ENCODE data around the gene FGF8.

Gene FGF8

DNA sequence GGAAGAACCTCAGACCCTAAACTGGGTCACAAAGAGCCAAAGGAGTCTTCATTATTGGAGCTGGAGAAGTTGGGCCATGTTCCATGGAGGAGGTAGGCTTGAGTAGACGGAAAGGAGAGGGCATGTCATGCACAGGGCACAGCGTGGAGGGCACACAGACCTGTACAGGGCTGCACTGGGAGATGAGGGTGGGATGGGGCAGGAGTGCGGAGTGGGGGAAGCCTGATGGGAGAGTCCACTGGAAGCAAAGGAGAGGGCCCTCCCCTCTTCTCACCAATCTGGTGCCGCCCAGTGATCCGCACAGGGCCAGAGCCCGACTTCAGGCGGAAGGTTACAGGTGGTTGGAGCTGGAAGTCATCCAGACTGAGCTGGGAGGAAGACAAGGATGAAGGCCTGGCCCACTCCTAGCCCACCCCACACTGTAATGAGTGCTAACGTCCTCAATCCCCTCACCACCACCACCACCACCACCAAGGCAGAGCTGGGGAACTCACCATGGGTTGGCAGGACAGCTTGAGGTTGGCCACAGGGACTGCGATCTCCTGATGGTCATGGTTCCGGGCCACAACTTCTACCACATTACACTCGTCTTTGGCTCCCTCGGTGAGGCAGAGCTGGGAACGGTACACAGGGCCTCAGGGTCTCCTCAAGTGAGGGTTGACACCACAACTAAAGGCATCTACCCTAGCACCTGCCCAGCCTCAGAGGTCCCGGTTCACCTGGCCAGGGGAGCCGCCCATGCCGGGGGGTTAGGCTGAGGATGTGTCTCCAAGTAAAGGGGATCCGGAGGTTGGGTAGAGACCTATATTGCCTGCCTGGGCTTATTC is 6.3 kb upstream of the FGF8 start:
- no peak for DNase-seq (ENCODE audit: low spot score)

DNA sequence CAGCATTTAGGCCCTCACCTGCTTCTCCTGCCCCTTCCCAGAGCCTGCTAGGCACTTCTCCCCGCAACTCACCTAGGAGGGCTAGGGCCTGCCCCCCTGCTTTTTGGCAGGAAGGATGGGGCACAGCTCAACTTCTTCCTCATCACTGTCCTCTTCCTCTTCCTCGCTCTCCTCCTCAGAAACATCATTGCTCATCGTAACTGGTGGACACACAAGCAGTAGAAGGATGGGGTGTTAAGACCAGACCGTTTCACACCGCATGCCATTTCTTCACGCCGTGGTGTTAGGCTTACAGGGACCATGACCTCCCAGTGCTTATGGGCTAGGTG is 5.7 kb upstream of the FGF8 start:
- DNase-seq (ENCODE audit: low spot score) = no peak

DNA sequence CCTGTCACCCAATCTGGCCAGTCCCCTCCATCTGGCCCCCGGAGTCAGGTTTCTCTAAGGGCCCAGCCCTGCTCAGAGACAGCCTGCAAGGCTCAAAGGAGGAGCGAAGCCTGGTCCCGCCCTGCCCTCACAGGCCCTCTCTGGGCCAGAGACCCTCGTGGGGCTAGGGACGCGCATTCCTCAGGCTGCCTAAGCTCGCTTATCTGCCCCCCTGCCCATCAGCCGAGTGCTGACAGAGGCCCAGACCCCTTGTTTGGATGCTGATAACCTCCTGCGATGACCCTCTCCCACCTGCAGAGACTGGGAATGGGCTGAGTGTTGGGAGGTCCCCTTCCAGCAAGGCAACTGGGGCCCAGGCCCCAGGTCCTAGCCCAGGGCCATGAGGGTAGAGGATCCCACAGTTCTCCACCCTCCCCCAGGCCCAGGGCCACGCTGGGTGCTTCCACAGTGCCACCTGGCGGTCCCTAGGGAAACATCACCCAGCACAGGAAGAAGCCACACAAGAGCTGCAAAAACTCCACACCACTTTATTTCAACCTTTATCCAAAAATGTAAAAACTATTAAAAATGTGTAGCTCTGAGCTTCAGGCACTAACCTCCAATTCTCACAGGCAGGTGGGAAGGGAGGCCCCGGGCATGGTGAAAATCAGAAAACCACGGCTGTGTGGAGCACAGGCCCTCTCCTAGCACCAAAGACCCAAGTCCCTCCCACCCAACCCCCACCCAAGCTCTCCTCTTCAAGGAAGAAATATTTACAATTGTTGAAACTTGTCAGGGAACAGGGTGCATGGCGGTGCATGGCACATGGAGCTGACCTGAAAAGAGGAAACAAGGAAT is 5.1 kb upstream of the FGF8 start:
- DNase-seq (ENCODE audit: low spot score) = peak; percentile 72

DNA sequence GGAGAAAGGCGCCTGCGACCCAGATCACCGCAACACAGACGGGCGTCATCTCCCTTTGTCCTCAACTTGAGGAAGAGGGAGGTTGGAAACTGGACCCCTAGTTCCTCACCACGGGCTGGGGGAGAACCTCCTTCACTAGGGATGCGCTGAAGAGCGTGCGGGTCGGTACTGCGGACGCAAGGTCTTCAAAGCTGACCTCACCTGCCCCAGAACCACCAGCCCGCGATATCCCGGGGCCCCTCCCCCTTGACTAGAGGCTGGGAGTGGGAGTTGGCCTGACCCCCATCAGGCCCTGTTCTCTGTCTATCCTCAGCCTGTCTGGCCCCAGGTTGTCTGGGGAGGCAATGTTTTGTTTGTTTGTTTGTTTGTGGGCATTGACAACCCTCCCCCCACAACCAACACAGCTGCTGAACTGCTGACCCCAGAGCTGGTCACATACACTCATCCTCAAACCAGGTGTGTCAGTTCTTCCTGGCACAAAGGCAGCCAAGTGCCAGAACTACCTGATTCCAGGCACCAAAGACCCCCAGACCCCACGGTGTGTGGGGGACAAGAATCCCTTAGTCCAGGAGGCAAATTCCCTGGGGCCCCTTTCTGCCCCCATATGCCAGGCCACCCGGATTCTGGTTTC is 4.4 kb upstream of the FGF8 start:
- DNase-seq (ENCODE audit: low spot score) = no peak

DNA sequence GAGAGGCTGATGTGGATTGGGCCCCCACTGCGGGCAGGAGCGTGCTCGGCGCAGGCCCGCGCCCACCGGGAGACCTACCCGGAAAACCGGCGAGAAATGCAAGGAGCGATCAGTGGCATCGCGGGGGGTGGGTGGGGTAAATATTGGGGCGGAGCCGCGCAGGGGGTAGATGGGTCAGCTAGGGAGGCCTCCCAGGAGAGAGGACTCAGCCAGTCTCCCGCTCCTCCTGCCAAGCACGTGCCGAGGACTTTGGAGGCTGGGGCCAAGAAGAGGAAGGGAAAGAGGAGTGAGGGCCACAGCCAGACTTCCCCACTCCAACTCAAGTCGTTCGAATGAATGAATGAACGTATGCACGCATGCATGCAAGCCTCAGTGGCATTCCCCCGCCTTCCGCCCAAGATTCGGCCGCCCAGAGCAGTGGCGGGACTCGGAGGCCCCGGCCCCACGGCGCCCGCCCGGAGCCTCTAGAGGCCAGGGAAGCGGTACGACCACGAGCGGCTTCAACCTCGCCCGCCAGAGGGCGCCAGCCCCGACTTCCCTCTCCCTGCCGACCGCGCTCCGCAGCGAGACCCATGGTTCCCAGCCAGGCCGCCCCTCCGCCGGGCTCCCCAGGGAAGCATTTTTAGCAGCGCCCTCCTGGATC is 3.8 kb upstream of the FGF8 start:
- DNase-seq (ENCODE audit: low spot score) = peak; percentile 68

DNA sequence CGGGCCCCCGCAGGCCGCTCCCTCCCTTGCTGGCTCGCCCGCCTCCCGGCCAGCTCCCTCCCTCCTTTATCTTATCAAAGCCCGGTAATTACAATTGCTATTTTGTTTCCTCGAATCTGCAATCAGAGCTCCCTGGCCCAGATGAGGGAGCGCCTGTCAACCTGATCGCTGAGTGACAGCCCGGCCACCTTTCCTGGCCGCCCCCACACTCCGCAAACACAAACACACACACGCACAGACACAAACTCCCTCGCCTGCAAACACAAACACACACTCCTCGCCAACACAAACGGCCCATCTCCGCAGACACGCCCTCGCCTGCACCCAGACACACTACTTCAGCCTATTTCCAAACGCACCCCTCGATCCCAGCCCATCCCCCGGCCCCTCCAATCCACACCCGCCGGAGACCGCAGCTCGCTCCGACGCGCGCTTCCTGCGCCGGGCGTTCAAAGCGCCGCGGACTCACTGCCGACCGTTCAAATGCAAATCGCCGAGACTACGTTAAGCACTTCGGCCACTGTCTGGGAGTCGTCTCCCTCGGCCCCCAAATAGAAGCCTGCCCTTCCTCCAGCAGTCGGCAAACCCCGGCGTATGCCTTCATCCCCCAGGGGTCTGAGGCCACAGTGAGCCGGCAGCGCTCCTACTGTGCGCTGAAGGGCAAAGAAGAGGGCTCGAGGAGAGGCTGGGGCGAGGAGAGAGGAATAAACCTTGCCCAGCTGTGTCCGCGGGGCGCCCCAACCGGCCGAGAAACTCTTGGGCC is 3.0 kb upstream of the FGF8 start:
- no peak for DNase-seq (ENCODE audit: low spot score)

DNA sequence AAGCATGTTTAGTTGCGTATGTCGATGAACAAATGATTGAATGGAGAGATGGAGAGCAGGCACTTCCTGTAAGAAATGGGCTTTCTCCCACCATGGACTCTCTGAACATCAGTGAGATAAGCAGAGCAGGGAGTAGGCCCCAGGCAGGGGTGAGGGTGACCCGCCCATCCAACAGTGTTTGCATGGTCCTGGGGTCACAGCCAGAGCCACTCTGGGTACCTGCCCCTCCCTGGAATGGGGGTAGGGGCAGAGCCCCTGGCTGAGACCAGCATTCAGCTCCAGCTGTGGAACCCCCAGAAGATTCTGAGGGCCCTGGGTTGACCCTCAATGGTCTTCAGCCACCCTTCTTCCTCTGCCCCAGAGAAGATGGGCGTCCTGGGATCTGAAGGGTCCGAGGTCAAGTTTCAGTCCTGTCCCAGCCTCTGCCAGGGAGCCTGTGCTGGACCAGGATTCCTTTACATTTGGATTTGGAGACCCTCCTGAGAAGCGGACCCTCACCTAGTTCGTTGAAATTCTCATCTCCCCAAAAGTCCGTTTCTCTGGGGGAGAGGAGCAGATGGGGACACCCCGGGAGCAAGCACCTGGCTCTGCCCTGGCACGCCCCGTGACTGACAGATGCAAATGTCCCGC is 2.4 kb upstream of the FGF8 start:
- no peak for DNase-seq (ENCODE audit: low spot score)

DNA sequence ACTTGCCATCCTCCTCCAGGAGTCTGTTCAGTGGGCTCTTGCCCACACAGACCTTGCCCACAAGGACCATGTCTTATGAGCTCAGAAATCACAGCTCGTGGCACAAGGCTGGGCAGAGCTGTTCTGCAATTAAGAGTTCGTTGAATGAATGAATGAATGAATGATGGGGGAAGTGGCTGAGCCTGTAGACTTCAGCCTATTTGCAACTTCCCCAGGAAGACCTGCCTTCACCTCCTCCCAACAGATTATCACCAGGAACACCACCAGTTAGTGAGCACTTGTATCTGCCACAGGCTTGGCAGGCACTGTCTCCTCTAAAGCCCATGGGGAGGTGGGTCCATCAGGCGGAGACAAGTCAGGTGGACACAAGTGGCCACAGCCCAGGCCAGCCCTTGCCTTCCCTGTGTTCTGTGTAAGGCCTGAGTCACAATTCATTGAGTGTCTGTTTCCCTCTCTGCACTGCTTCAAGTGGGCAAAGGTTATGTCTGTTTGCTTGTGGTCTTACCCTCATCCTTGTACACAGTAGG is 1.8 kb upstream of the FGF8 start:
- no peak for DNase-seq (ENCODE audit: low spot score)

DNA sequence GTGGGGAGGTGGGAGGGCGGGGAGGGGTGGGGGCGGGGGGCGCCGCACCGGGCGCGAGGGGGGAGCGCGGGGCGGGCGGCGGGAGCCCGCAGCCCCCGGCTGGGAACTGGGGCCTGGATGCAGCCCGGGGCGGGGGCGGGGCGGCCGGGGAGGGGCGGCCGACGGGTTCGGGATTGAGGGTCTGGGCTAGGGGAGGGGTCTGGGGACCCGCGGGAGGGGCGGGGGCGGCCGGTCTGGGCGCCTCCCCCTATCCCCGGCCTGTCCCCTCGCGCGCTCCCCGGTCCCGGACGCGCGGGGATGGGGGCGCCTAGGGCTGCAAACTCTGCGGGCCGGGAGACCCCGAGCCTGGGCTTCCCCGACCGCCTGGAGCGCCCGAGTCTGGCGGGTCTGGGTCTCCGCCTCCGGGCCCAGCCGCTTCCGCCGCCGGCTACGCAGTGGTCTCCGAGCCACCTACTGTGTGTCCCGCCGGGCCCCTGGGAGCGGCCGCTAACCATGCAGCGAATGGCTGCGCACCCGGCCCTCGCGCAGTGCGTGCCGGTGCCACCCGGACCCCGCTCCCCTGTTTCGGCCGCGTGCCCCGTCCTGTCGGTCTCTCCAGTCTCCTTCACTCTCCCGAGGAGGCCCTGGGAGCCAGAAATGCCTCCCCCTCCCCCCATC is 375 bp upstream of the FGF8 start:
- no peak for DNase-seq (ENCODE audit: low spot score)

DNA sequence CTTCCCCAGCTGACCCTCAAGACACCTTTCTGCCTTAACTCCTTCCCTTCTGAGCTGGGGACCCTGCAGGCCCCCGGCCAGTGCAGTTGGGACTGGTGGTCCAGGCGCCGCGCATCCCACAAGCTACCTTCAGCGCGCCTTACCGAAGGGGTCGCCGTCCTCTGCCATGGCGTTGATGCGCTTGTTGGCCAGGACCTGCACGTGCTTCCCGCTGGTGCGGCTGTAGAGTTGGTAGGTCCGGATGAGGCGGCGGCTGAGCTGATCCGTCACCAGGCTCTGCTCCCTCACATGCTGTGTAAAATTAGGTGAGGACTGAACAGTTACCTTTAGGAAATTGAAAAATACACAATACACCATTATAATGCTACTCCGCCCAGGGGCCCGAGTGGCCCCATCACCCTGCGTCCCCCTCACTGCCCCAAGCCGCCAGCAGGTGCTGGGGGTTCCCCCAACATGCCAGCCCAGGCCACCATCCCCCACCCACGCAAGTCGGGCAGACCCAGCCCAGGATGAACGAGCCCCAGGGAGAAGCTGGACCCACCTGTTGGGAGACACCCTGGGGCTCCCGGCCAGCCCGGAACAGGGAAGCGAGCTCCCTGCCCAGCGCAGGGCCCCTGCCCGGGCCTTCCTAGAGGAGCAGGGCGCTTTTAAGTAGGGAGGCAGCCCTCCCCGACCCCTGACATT is 1.2 kb downstream of the FGF8 start:
- DNase-seq (ENCODE audit: low spot score) = no peak

DNA sequence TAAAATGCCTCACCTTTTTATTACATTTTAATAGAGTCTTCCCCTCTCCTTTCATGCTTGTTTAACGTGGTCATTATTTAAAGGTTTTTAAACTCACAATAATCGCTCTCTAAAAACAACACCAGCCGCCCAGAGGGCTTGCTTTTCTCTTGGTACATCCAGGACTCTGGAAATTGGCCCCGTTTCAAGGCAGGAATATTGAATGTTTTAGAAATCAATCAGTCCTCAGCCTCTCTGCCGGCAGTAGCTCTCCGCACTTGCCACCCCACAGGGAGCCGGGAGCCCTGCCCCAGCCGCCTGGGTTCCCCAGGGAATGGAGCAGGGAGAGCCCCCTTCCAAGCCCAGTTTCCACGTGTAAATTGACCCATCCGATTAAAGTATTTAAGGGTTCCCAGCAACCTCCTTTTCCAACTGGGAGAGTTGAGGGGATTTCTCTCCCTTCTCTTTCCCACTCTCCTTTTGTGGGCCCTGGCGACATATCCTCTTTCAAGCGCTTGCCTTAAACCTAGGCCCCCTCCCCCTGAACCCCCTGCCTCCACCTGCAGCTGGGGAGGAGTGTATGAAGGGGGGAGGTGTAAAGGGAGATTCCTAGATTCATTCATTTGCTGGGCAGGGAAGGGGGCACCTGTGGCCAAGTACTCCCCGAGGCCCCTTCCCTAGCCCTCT is 1.9 kb downstream of the FGF8 start:
- no peak for DNase-seq (ENCODE audit: low spot score)

DNA sequence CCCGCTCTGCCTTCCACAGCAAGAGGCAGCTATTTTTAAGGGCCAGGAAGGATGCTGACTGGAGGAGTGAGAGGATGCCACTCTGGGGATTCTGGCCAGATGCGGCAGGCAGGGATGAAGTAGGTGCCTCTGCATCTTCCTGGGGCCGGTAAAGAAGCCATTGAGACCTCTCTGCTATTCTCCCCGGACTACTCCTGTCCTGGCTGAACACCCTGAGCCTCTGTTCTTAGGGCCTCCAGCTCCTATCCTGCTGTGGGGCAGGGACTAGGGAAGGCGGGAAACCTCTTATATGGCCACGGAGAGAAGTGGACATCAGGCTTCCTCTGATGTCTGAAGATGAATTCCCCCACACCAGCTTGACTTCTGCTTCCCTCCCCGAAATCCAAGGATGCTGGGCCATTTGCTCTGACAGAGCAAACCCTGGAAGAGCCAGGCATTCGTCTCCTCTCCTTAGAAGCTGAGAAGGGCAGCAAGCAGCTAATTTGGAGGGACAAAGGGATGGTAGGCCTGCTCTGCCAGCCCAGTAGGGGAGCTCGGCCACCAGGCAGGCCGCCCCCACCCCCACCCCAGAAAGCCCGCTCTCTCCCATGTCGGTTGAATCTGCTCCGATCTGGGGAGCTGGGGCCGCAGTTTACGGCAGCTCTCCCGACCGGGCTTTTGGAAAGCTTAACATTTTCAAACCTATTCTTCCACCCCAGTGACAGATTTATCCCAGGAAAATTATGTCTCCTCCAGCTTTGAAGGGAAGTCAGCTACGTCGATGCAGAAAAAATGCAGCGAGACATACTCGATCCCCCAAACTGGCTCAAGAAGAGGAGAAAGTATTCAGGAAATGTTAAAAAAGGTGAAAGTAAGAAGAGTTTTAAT is 2.8 kb downstream of the FGF8 start:
- no peak for DNase-seq (ENCODE audit: low spot score)

DNA sequence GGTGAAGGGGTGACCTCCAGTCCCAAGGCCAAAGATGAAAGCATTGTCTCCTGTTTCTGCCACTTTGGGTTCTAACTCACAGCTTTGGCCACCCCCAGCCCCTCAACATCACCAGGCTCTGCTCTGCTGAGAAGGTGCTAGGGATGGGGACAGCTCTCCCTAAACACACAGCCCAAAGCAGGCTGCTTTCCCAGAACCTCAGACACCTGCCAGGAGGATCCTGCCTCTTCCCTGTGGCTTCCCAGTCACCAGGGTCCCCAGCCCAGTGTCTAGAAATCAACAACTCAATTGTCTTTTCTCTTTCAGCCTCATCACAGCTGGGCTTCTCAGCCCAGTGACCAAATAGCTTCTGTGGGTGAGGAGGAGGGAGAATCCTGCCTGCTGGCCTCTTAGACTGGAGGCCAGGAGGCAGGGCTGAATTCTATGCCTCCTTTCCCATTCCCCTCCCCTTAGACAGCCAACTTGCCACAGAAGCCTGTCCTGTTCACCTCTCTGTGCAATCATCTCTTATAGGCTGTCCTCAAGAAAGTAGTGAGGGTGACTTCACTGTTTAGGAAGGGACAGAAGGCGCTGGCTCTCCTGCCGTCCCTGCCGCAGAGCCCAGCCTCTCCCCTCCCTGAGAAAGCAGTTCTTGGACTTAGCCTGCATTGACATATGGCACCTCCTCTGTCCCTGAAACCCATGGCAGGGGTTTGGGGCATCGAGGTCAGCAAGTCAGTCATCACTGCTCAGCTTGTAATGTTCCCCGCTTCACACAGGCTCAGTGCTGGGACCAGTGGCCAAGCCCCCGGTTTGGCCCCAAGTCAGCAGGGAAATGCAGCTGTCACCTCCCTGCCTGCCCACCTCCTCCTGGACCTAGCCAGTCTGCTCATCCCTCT is 3.7 kb downstream of the FGF8 start:
- DNase-seq (ENCODE audit: low spot score) = no peak

DNA sequence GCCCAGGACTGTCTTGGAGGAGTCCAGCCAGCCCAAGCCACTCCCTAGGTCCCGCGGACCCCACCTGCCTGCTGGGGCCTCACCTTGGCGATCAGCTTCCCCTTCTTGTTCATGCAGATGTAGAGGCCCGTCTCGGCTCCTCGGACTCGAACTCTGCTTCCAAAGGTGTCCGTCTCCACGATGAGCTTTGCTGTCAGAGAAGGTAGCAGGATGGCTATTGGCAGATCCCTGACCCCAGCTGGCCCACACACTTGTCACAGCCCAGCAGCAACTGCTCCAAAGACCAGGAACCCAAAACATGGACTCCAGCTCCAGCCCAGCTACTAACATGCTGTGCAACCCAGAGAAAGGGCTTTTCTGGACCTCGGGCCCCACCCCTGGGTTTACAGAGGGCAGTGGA is 4.5 kb downstream of the FGF8 start:
- DNase-seq (ENCODE audit: low spot score) = no peak

DNA sequence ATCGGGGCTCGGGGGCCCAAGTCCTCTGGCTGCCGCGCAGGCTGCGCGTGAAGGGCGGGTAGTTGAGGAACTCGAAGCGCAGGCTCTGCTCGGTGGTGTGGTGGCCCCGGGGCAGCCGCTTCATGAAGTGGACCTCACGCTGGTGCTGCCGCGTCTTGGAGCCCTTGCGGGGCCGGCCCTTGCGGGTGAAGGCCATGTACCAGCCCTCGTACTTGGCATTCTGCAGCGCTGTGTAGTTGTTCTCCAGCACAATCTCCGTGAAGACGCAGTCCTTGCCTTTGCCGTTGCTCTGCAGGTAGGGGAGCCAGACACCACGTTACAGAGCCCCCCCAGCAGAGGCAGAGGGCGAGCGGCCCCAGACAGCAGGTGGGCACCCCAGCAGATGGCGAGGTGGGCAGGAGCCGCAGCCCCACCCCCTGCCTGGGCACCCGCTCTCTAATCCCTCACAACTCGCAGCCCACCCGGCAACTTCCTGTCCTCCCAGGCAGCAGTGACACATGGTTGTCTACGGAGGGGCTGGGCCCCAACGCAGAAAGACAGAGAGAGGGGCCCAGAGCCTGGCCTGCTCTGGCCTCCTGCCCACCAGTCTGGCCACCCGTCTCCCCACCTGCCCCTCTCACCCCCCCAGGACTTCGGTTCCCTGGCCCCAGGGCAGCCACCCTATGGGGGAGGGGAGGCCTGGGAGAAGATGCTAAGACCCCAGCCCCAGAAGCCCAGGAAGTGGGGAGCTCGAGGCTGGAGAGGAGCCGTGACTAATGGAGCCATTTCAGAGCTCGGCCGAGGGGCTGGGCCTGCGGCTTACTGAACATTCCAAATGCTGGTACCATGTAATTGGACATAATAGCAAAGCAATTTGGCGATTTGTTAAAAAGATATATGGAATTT is 5.3 kb downstream of the FGF8 start:
- DNase-seq (ENCODE audit: low spot score) = no peak

DNA sequence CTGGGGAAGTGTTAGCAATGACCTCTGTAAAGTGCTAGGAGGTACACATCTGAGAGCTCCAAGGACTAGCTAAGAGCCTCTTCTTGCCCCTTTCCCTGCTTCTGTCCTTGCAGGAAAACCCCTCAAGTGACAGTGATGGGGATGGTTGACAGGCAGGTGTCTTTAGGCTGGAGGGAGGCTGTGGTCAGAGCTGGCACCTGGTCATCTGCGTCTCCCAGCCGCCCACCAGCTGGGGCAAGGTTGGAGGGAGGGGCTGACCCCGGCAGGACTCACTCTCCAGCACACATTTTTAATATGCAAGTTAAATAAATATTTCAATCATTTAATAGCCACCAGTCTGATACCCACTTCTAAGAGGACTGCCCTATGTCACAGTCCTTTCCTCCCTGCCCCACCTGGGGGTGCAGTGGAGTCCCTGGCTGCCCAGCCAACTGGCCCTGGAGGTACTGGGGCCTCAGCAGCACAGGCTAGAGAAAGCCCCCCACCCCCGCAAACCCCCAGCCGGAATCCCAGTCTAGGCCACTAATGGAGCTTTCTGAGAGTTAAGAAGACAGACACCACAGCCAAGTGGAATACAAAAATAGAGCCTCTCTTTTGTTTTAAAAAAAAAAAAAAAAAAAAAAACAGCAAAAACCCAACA is 6.3 kb downstream of the FGF8 start:
- DNase-seq (ENCODE audit: low spot score) = no peak

Measured in kidney tubule cell (primary cell).